Stimulated activated CD4-positive, alpha-beta T cell treated with anti-CD3 and anti-CD28 coated beads, Interleukin-12 subunit alpha, Interleukin-12 subunit beta, amount 100 ng/mL, for 24 hours (primary cell): ENCODE data around the gene CCSER2.

Experiments
- DNase-seq, 2 experiments: peaks; one replicate each; pipeline ENCODE4 v3.0.0-alpha.2; 2020; ENCODE audit warnings: low read depth in 2 of 2

The CCSER2 gene

DNA sequence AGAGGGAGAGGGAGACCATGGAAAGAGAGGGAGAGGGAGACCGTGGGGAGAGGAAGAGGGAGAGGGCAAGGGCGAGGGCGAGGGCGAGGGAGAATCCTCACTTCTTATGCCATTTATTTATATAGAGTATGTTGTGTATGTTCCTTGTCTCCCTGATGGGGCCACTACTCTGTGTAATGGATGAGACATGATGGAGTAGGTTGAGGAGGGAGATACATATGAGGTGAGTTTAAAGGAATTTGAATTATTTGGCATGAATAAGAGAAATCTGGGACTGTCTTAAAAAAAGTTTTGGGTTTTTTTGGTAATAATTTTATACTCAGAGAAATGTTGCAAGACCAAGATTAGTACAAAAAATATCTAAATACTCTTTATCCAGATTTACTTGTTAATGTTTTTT, 20.1 kb downstream of the CCSER2 start:
- no peak for DNase-seq

DNA sequence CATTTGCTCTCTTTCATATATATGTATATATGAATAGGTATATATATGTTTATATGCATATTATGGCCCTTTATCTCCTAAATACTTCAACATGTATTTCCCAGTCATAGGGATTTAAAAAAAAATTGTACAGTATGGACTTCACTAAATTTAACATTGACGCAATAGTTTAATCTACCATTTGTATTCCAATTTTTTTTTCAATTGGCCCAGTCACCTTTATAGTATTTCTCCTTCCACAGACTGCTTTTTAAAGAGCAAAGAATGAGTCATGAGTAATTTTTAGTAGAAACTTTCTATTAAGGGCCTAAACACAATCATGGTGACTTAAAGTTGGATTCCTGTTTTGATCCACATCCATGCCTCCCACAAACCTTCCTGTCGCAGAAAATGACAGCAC, 20.5 kb downstream of the CCSER2 start:
- no peak for DNase-seq

DNA sequence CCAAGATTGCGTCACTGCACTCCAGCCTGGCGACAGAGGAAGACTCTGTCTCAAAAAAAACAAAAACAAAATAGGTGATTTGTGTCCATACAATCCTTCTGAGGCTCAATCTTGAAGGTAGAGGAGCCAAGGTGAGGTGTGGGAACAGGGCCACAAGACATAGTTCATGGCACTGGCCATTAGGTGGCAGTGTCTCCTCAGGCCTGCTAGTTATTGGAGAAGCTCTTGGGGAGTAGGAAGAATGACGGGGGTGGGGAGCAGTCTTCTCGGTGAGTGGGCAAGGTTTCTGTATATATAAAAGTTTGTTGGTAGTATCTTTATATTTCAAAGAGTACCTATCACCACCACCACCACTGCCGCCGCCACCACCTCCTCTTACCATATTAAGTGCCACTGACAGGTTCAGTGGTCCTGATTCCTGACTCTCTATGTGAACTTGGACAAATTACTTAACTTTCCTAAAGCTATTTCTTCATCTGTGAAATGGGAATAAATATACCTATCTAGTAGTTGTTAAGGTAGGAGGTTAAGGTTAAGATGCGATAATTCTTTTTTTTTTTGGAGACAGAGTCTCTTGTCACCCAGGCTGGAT, 24.0 kb downstream of the CCSER2 start:
- peak; percentile 38 to 57 for DNase-seq

DNA sequence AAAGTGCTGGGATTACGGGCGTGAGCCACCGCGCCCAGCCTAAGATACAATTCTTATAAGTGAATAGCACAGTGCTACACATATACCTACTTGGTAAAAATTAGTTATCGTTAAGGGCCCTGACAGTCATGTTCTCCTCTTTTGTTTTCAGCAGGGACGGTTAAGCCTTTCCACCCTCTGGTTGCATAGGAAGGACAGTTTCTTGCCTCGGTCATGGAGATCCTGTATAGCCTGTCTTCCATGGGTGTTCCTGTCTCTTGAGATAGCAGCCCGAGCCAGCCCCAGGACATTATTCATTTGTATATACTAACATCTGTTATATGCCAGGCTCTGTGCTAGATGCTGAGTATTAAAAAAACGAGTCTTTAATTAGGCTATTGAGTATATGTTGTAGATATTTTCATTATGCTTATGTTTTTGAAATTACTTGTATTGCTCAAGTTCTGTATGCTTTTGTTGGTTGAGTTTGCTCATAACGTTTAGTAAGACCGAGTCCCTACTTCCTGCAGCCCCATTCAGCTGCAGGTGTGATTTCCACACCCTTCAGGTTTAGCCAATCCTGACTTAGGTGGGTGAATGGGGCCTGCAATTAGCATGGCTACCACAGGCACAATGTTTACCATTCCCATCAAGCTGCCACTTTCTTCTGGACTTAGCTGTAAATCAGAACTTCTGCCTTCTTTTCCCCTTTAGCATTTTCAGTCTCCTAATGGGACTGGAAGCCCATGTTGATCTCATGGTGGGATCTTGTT, 24.8 kb downstream of the CCSER2 start:
- no peak for DNase-seq

DNA sequence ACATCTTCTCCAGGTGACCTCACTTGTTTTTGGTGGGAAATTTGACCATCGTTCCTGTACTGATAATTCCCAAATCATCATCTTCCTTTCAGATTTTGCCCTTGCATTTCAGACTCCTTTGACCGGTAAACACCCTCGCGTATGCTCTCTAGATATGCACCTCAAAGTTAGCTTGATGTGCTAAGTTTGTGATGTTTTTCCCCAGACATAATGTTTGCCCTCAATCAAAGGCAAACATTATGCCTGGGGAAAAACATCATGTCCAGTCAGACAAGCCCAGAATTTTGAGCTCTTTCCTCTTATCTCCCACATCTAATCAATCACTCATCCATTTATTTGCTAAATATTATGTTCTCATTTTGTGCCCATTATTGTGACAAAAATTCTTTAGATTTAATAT, 26.2 kb downstream of the CCSER2 start:
- DNase-seq: no peak

DNA sequence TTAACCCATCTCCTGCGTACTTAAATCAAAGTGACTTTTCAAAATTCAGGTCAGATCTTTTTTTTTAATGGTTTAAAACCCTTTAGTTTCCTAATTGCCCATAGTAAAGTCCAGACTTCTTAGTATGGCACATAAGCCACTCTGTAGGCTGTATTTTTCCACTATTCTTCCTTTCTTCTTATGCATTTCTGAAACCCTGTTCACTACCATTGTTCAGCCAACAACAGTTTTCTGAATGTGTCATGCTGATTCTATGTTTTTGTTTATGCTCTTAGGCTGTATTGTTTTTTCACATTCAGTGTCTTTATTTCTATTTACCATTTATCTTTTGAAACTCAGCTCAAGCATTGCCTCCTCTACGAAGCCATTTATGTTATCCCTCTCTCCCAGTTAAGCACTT, 26.7 kb downstream of the CCSER2 start:
- DNase-seq: no peak

DNA sequence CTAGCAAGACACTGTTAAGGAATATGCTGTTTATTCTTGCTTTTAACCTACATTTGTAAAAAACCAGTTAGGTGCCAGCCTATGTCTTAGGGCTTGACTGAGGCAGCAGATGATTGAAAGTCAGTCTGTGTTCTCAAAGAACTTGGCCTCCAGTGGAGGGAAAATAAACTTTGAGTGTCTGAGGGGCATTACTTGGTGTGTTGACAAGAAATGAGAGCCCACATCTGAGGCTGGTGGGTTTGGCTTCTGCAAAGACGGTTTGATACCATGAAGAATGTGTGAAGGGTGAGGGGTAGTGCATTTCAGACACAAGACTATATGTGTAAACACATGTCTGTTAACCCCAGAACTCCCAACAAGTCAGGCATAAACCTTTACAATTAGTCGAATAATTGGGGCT, 28.5 kb downstream of the CCSER2 start:
- no peak for DNase-seq

DNA sequence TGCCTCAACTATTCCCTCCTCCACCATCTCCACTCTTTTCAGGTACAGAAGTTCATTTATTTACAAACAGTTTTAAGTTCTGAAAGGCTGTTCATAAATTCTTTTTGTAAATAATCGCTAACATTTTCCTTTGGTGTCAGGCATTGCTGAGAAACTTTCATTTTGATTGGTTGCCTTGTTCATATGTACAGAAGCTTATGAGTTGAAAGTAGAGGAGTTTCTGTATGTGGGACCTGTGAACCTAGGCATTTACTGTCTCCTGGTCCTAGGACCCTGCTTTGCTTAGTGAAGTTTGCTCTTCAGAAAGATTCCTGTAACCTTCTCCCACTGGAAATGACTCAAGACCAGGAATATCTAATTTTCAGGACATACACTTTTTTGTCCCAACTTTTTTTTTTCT, 30.4 kb downstream of the CCSER2 start:
- DNase-seq: no peak

DNA sequence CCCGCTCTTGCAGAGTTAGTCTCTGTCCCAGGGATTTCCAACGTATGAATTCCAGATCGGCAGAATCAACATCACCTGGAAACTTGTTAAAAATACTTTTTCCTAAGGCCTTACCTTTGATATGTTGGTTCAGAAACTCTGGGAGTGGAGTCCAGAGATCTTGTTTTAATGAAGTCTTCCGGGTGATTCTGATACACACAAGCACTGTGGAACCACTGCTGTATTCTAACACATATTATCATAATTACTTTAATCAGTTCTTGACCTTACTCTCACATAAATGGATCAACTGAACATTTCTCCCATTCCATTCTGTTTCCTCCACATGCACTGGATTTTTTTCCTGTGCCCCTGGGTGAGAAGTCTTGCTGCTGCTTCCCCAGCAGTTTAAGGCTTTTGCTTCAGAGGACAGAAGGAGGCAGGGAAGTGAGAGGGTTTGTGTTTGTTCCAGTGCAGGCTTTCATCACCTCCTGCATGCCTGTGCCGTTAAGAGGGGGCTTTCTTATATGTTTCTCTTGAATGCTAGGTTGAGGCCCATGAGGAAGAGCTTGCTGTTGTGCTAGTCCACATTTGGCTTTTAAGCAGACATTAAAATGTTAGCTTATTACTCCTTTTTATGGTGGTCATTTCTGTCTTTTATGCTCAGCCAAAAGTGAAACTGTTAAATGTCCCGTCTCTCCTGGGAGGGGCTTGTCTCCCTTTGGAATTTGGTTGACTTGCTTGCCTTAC, 32.4 kb downstream of the CCSER2 start:
- no peak for DNase-seq

DNA sequence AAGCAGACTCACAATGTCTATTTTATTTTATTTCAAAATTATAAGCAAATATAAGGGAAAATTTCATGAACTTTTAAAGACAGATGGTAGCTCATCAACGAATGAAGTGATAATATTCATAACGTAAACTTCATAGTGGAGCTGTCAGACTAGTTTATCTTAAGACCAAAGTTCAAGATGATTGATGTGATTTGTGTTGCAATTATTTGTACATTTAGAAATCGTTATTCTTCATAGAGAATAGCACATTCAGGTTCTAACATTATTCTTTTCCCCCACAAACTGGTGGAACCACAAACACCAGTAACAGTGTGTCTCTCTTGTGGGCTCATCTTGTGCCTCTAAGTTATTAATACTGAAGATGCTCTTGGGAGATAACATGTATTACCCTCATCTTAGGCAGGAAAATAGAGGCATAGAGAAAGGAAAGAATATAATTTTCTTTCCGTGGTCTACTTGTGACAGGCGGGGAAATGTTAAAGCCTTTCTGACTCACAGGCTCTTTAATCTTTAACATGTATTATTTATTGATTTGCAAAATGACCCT, 37.0 kb downstream of the CCSER2 start:
- no peak for DNase-seq

DNA sequence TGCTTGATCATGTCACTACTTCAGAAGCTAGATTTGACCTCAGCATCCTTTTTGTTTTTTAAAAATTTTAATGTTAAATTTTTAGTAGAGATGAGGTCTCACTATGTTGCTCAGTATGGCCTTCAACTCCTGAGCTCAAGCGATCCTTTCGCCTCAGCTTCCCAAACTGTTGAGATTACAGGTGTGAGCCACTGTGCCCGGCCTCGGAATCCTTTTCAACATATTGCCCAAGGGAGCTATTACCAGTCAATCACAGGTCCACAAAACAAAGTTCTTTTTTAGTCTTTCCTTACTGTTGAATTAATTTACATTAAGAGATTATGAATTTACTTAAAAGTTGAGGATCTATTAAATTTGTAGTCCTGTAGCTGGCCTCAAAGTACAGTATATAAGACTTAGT, 37.7 kb downstream of the CCSER2 start:
- DNase-seq: no peak

DNA sequence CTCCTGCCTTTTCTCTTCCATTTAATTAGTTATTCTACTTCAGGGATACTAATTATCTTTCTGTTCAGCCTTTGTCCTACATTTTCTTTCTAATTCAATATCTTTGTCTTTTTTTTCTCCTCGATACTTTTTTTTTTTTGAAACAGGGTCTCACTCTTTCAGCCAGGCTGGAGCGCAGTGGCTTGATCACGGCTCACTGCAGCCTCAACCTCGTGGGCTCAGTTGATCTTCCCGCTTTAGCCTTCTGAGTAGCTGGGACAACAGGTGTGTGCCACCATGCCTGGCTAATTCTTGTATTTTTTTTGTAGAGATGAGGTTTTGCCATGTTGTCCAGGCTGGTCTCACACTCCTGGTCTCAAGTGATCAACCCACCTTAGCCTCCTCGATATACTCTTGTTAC, 38.9 kb downstream of the CCSER2 start:
- DNase-seq: no peak

DNA sequence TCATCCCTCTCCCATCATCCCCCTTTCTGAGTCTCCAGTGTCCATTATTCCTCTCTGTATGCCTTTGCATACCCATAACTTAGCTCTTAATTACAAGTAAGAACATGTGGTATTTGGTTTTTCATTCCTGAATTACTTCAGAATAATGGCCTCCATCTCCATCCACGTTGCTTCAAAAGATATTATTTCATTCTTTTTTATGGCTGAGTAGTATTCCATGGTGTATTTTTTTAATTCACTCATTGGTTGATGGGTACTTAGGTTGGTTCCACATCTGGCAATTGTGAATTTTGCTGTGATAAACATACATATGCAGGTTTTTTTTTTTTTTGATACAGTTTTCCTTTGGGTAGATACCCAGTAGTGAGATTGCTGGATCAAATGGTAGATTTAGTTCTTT, 40.4 kb downstream of the CCSER2 start:
- DNase-seq: no peak

DNA sequence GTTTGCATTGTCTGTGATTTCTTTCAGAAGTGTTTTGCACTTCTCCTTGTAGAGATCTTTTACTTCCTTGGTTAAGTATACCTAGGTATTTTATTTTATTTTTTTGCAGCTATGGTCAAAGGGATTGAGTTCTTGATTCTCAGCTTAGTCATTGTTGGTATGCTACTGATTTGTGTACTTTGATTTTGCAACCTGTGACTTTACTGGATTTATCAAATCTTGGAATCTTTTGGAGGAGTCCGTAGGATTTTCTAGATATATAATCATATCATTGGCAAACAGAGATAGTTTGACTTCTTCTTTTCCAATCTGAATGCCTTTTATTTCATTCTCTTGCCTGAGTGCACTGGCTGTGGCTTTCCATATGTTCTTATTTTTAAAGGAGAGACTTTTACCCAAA, 41.9 kb downstream of the CCSER2 start:
- no peak for DNase-seq

DNA sequence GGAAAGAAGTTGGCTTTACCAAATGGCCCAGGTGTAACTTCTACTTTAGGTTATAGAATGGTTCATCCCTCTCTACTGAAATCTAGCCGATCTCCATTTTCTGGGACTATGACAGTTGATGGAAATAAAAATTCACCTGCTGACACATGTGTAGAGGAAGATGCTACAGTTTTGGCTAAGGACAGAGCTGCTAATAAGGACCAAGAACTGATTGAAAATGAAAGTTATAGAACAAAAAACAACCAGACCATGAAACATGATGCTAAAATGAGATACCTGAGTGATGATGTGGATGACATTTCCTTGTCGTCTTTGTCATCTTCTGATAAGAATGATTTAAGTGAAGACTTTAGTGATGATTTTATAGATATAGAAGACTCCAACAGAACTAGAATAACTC, 43.6 kb downstream of the CCSER2 start:
- DNase-seq: no peak

DNA sequence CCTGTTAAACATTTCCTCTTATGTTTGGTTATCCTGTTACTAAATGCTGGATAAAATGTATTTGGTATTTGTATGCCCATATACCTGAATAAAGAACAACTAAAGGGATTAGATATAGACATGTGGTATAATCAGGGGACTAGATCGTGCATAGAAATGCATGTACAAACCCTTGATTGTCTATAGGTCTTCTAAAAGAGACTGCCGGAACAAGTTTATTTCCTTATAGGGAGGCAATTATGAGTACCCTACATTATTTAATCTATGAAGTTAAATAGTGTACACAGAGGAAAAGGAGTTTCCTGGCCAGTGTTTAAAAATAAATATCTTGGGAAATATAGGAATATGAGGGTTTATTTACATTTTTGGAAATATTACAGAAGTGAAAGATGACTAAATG, 44.6 kb downstream of the CCSER2 start:
- DNase-seq: no peak

DNA sequence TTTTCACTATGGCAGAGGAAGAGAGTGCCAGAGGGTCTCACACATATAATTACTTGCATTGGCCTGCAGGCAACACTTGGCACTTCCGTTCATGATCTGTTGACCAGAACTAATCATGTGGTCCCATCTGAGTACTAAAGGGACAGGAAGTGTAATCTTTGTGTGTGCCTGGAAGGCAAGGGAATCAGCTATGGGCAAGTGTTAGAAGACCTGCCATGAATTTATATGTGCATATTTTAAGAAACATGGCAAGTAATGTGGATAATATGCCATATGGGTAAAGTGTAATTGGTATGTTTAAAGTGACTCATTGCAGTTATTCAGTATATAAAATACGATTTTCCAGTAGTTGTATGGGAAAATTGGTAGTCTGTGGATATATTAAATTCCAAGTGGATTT, 46.1 kb downstream of the CCSER2 start:
- no peak for DNase-seq

DNA sequence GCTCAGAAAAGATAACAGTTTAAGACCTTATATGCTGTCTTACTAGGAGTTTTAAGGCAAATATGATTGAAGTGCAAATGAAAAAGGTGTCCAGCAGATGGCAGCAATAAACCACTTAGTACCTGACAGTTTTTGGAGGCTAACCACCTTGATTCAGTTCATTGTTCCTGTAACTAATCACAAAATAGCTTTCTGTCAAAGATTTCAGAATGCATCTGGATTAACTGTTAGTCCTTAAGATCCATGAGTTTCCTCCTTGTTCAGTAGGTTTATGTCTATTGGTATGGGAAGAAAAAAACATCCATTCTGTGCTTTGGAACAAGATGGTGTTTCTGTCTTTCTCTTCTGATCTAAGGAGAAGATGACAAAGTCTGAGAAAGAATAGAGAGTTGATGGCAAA, 46.6 kb downstream of the CCSER2 start:
- no peak for DNase-seq

DNA sequence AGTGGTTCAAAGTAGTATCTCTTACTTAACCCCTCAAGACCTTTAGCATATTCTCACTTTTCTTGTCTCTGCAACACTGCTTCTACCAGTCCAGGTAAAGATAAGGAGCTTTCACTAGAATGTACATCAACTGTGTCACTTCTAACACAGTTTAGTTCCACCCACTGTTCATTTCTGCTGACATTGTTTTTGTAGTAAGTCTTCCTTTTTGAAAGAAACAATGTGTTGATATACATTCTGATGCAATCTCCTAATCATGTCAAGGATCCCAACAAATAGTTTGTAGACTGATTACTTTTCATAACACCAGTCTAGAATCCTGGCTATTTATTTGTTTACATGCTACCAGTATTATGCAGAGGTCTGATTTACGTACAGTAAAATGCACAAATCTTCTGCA, 47.5 kb downstream of the CCSER2 start:
- DNase-seq: no peak

DNA sequence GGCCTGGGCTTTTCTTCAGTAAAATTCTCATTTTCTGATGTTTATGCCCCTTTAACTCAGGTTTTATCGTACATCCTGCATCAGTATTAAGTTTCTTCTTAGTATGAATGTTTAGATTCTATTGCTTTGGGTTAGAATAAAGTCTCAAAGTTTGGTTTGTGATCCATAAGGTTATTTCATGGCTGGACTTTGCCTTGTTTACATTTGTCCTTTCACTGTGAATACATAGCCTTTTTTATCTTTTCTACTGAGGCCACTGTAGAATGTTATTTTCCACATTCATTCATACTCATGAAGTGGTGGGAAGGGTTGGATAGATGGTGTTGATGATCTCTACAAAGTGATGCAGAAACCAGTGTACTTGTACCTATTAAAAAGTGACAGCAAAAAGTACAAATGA, 59.8 kb downstream of the CCSER2 start:
- no peak for DNase-seq

DNA sequence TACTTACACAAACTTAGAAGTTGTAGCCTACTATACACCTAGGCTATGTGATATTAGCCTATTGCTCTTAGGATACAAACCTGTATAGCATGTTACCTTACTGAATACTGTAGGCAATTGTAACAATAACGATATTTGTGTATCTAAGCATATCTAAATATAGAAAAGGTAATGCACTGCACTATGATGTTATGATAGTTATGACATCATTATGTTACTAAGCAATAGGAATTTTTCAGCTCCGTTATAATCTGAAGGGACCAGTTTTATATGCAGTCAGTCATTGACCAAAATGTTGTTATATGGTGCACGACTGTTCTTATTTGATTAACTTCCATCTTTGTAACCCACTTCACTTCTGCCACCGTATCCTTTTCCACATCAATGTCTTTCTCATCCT, 62.0 kb downstream of the CCSER2 start:
- DNase-seq: no peak

DNA sequence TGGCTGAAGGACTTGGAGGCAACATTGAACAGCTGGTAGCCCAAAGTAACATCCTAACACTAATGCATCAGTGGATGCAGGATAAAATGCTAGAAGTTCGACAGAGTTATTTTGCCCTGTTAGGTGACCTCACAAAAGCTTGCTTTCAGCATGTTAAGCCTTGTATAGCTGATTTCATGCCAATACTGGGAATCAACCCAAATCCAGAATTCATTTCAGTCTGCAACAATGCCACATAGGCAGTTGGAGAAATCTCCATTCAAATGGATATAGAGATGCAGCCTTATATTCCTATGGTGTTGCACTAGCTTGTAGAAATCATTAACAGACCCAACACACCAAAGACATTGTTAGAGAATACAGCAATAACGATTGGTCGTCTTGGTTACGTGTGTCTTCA, 62.9 kb downstream of the CCSER2 start:
- DNase-seq: no peak

DNA sequence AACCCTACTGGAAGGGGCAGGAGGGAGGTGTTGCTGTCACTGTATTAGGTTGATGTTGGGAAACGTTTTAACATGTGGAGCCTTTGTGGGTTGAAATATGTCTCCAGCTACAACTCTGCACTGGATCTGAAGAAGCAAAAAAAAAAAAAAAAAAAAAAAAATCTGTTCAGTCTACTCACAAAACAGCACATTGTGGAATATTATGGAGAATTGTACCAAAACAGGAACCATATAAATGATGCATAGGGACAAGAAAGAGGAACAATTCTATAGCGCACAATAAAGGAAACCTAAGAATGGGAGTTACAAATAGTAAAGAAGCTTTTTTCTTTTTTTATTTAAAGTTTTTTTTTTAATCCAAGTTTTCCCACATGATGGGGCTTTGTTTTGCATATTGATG, 63.8 kb downstream of the CCSER2 start:
- no peak for DNase-seq
